ENCODE measurements around the gene TSPAN9. TPM values are rescaled to one million over a fixed set of nuclear protein-coding genes. Genes with fewer than 3 reads are reported as not detected.

TSPAN9 gene
- total RNA-seq, 4 donors from 2014 or later: 23.4 to 43.3 (median 29.4) TPM

DNA sequence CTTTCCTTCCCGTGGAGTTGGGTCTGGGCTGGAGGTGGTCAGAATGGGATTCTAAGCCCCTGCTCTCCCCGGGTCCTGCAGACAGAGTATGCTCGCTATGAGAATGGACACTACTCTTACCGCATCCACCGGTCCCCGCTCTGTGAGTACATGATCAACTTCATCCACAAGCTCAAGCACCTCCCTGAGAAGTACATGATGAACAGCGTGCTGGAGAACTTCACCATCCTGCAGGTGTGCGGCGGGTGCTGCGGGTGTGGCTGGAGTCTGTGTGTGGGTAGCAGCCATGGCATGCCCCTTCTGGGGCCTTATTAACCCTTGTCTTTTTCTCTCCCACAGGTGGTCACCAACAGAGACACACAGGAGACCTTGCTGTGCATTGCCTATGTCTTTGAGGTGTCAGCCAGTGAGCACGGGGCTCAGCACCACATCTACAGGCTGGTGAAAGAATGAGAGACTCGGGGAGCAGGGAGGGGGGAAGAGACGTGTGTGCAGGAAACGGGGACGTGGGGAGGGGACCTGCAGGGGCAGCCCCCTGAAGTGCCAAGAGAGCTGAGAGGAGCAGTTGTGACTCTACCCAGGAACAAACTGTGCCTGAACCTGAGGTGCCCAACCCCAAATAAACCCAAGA lies 37.0 kb upstream of the TSPAN9 start:
- no peak for DNase-seq (ENCODE audit: low spot score)
- TF ChIP-seq CTCF (IDR thresholded peaks at IDR 0.05): no peak

DNA sequence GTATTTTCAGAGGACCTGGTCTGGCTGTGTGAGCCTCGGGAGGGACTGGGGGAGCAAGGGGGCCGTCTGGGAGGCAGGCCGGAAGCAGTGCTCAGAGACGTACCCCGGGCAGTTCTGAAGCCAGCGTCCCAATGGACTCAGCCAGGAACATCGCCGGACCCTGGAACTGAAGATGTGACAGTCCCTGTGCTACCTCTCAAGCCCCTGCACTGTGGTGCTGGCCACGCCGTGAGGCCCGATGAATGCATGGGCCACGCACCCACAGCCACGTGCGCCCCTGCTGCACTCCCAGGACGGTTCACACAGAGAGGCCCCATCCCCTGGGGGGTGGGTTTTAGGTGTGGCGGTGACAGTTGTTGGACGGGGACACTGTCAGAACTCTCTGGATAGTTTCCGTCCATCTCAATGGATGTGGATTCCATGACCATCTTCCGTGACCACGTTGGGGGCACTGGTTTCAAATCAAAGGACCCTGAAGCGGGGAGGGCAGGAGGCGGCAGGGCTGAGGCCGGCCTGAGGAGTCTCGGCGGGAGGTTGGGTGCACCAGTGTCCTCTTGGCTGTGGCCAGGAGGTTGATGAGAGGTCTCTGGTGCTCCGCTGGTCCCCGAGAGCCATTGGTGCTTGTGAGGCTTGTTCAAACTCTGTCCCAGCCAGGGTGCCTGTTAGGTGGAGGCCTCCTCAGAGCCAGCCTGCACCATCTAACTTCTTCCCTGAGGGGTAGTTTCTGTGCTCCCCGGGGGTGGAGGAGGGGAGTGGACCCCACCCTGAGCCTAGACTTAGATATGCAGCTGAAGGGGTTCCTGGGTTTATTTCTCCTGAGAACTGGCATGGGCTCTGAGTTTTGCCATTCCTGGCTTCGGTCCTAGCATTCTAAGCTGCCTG lies 36.3 kb upstream of the TSPAN9 start:
- no peak for ATAC-seq (ENCODE audit: low FRiP score)
- DNase-seq (ENCODE audit: low spot score): no peak
- no peak for TF ChIP-seq CTCF (IDR thresholded peaks at IDR 0.05)

More for the DNA sequence above, 37.0 kb upstream of the TSPAN9 start:
- ATAC-seq (ENCODE audit: low FRiP score): no peak

DNA sequence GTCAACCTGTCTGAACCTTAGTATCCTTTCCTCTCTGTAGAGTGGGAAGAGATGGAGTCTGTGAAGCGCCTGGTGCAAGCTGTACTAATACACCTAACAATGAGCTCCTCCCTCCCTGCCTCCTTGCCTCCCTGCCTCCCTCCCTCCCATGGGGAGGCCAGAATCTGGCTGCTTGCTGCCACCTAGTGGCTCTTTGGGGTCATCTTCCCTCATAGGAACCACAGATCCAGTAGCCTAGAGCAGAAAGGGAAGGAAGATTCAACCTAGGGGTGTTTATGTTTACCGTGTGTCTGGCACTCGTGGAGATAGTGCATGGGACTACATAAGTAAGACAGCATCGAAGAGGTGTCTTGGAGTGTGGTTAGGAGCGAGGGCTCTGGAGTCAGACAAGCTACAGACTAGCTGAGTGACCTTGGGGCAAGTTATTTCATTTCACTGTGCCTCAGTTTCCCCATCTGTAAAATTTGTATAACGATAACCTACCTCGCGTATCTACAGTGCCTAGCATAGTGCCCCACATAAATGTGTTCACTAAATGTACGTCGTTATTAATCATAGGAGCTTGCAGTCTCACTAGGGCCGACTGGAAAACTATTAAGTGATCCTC lies 35.5 kb upstream of the TSPAN9 start:
- ATAC-seq (ENCODE audit: low FRiP score): no peak
- no peak for DNase-seq (ENCODE audit: low spot score)
- TF ChIP-seq CTCF (IDR thresholded peaks at IDR 0.05): no peak

DNA sequence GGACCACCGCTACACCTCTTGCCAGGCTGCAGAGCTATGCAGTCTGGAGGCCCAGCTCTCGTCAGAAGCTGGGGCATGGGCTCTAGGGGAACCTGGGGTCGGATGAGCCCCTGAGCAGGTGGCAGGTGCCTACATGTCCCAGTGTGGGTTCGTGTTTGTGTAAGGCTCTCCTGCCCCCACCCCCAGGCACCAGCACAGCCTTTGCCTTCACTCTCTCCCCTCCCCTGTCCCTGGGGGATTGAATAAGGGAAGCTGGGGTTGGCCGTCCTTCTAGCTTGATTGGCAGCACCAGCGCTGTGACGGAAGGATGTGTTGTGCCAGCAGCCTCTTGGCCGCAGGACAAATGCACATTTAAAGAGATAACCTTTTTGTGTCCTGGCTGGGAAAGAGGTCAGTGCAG lies 34.8 kb upstream of the TSPAN9 start:
- ATAC-seq (ENCODE audit: low FRiP score) (no peak), DNase-seq (ENCODE audit: low spot score) (no peak)
- TF ChIP-seq CTCF (IDR thresholded peaks at IDR 0.05): no peak

GRCh38 chr12:3042826-3043225 lies 34.4 kb upstream of the TSPAN9 start:
- no peak for ATAC-seq (ENCODE audit: low FRiP score)
- no peak for TF ChIP-seq CTCF (IDR thresholded peaks at IDR 0.05)
- no peak for DNase-seq (ENCODE audit: low spot score)

GRCh38 chr12:3043406-3043805 lies 33.8 kb upstream of the TSPAN9 start:
- no peak for DNase-seq (ENCODE audit: low spot score)
- no peak for ATAC-seq (ENCODE audit: low FRiP score)

More at GRCh38 chr12:3043406-3043805, 33.8 kb upstream of the TSPAN9 start:
- TF ChIP-seq CTCF (IDR thresholded peaks at IDR 0.05): no peak

All from omental fat pad (tissue), 4 donors.